Activated naive CD4-positive, alpha-beta T cell treated with anti-CD3 and anti-CD28 coated beads, Interleukin-2, amount 50 U/mL, for 16 hours (primary cell): Measurements from ENCODE around the gene GTSF1L.
A peak's percentile ranks its signal among the peaks of the same experiment; 100 is the strongest.
"Not testable (repeated sequence)": the region's sequence is repeated elsewhere in the genome, so short reads cannot be mapped to it uniquely, and the experiment has no call there.

Experiments
- DNase-seq: peaks from one replicate; pipeline ENCODE4 v3.0.0-alpha.2; 2020

GTSF1L gene

GRCh38 chr20:43726811-43727338 lies at the start of gene GTSF1L:
Gene GTSF1L (minus strand): TSS chr20:43727002. CDS start chr20:43726694, 308 bp downstream.
- DNase-seq: no peak

GRCh38 chr20:43774754-43775153 lies 48.0 kb upstream of the GTSF1L start:
- no peak for DNase-seq

GRCh38 chr20:43771503-43772190 lies 44.8 kb upstream of the GTSF1L start:
- DNase-seq: no peak

GRCh38 chr20:43770342-43770741 lies 43.5 kb upstream of the GTSF1L start:
- DNase-seq: no peak

GRCh38 chr20:43767686-43768474 lies 41.1 kb upstream of the GTSF1L start:
- no peak for DNase-seq

GRCh38 chr20:43766917-43767316 lies 40.1 kb upstream of the GTSF1L start:
- no peak for DNase-seq

- no peak for DNase-seq
Observed at GRCh38 chr20:43766385-43766784, 39.6 kb upstream of the GTSF1L start.

GRCh38 chr20:43765916-43766315 lies 39.1 kb upstream of the GTSF1L start:
- no peak for DNase-seq

GRCh38 chr20:43762911-43763310 lies 36.1 kb upstream of the GTSF1L start:
- no peak for DNase-seq

GRCh38 chr20:43761386-43762340 lies 34.9 kb upstream of the GTSF1L start:
- no peak for DNase-seq

- DNase-seq: not testable (repeated sequence)
Observed at GRCh38 chr20:43757888-43758287, 31.1 kb upstream of the GTSF1L start.

GRCh38 chr20:43755851-43756250 lies 29.0 kb upstream of the GTSF1L start:
- no peak for DNase-seq

- no peak for DNase-seq
Observed at GRCh38 chr20:43755390-43755789, 28.6 kb upstream of the GTSF1L start.

GRCh38 chr20:43752561-43753301 lies 25.9 kb upstream of the GTSF1L start:
- DNase-seq: no peak

GRCh38 chr20:43752051-43752360 lies 25.2 kb upstream of the GTSF1L start:
- DNase-seq: no peak

- DNase-seq: peak; percentile 66
Observed at GRCh38 chr20:43751167-43752050, 24.6 kb upstream of the GTSF1L start.

- DNase-seq: no peak
Observed at GRCh38 chr20:43750774-43751166, 24.0 kb upstream of the GTSF1L start.

- peak; percentile 85 for DNase-seq
Observed at GRCh38 chr20:43749734-43750294, 23.0 kb upstream of the GTSF1L start.

GRCh38 chr20:43748274-43748673 lies 21.5 kb upstream of the GTSF1L start:
- DNase-seq: no peak

GRCh38 chr20:43746344-43747137 lies 19.7 kb upstream of the GTSF1L start:
- DNase-seq: no peak
